CD4-positive, alpha-beta T cell treated with Interferon gamma for 1 hour (primary cell): ENCODE measurements around the gene SCN1B.
A peak's percentile ranks its signal among the peaks of the same experiment; 100 is the strongest.

Source experiments
- DNase-seq: peaks from one replicate; pipeline ENCODE4 v3.0.0-alpha.2; 2020

Gene SCN1B

GRCh38 chr19:35079826-35080225 lies 49.6 kb downstream of the SCN1B start:
- no peak for DNase-seq

GRCh38 chr19:35080613-35081170 lies 50.4 kb downstream of the SCN1B start:
- DNase-seq = no peak

- no peak for DNase-seq
Measured at GRCh38 chr19:35081201-35081600, 50.9 kb downstream of the SCN1B start.

GRCh38 chr19:35083691-35084508 lies 53.6 kb downstream of the SCN1B start:
- DNase-seq = peak; percentile 6

GRCh38 chr19:35084509-35084762 lies 54.2 kb downstream of the SCN1B start:
- DNase-seq = no peak

GRCh38 chr19:35085947-35086346 lies 55.7 kb downstream of the SCN1B start:
- DNase-seq = no peak

- DNase-seq = no peak
Measured at GRCh38 chr19:35086455-35086854, 56.2 kb downstream of the SCN1B start.

- DNase-seq = no peak
Measured at GRCh38 chr19:35087393-35087792, 57.1 kb downstream of the SCN1B start.

- DNase-seq = no peak
Measured at GRCh38 chr19:35088131-35088913, 58.1 kb downstream of the SCN1B start.

GRCh38 chr19:35089554-35089953 lies 59.3 kb downstream of the SCN1B start:
- DNase-seq = no peak
